ENCODE data around the gene FLNB. TPM values are rescaled to one million over a fixed set of nuclear protein-coding genes. Genes with fewer than 3 reads are reported as not detected.

FLNB gene
- total and polyA plus RNA-seq, 2 of the 13 experiments (the other 11 are each of a cell fraction or from before 2014, with no cell fraction given) = 106 to 130 TPM

DNA sequence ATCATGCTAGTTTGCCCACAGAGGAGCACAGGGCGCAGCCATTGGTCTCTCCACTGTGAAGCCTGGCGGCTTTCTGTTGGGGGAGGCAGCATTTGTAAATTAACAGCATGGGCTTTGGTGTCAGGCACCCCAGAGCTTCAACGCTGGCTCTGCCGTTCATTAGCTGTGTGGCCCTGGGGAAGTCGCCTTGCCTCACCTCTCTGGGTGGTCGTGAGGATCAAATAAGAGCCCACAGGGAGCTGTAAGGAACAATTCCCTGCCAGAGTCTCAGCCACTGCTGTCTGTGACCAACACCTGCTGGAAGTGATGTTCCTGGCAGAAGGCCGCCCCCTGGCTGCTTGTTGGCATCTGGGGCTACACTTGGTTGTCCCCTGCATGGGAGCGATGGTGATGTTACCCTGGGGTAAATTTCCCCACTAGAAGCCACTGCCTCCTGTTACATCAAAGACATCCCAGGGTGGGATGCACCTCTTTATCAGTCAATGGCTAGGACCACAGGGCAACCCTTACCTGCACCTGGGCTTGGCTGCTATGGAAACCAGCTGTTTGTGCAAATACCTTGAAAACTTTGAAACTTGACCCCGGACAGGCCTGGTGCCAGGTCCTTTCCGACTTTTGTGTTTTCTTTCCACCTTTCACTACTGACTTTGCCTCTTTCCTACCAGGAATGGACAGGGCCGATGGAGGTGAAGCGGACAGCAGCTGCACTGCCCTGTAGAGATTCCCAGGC is 165.6 kb downstream of the FLNB start (continued):
- TF ChIP-seq ZNF318 (CRISPR knock-in tag; IDR thresholded peaks at IDR 0.05) (no peak; the same call in 1 of the 2 replicates), HNRNPH1 (optimal IDR thresholded peaks at IDR 0.05; ENCODE audit: low read depth, low read length) (no peak), ZFAT (CRISPR knock-in tag; conservative IDR thresholded peaks at IDR 0.05) (no peak), HMG20A (CRISPR knock-in tag; IDR thresholded peaks at IDR 0.05; ENCODE audit: borderline replicate concordance) (peak; percentile 76), NFYB (CRISPR knock-in tag; IDR thresholded peaks at IDR 0.05) (0 out of 2 replicates have a peak, but pooled peaks have one; percentile 11), AKAP8 (CRISPR knock-in tag; IDR thresholded peaks at IDR 0.05) (peak; percentile 83; the same call in 1 of the 2 replicates), CENPX (CRISPR knock-in tag; IDR thresholded peaks at IDR 0.05) (no peak), TBX2 (CRISPR knock-in tag; IDR thresholded peaks at IDR 0.05; ENCODE audit: borderline replicate concordance) (peak; percentile 65), ZNF337 (CRISPR knock-in tag; IDR thresholded peaks at IDR 0.05; ENCODE audit: borderline replicate concordance, low read depth) (peak; percentile 34; the same call in 1 of the 2 replicates), ZNF124 (CRISPR knock-in tag; IDR thresholded peaks at IDR 0.05) (no peak)
- TF ChIP-seq, protein P1, sequence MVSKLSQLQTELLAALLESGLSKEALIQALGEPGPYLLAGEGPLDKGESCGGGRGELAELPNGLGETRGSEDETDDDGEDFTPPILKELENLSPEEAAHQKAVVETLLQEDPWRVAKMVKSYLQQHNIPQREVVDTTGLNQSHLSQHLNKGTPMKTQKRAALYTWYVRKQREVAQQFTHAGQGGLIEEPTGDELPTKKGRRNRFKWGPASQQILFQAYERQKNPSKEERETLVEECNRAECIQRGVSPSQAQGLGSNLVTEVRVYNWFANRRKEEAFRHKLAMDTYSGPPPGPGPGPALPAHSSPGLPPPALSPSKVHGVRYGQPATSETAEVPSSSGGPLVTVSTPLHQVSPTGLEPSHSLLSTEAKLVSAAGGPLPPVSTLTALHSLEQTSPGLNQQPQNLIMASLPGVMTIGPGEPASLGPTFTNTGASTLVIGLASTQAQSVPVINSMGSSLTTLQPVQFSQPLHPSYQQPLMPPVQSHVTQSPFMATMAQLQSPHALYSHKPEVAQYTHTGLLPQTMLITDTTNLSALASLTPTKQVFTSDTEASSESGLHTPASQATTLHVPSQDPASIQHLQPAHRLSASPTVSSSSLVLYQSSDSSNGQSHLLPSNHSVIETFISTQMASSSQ (IDR thresholded peaks at IDR 0.05; ENCODE audit: low read depth) = no peak
- TF ChIP-seq, protein P1 (CRISPR knock-in tag; IDR thresholded peaks at IDR 0.05; ENCODE audit: borderline replicate concordance) = peak; percentile 43; the same call in 1 of the 2 replicates
